NAMALWA (cell line): ENCODE measurements around the gene MAMSTR.
"Not testable (repeated sequence)": the region's sequence is repeated elsewhere in the genome, so short reads cannot be mapped to it uniquely, and the experiment has no call there.

ENCODE experiments used
- DNase-seq: peaks from one replicate; pipeline ENCODE4 v3.0.0-alpha.2; 2015; ENCODE audit warnings: low spot score

Gene MAMSTR

GRCh38 chr19:48687776-48688175, 31.7 kb downstream of the MAMSTR start:
- no peak for DNase-seq

- not testable (repeated sequence) for DNase-seq
Observed at GRCh38 chr19:48686637-48687036, 32.9 kb downstream of the MAMSTR start.

- DNase-seq, result no peak
Observed at GRCh38 chr19:48686088-48686487, 33.4 kb downstream of the MAMSTR start.

- DNase-seq, result no peak
Observed at GRCh38 chr19:48685583-48685982, 33.9 kb downstream of the MAMSTR start.

GRCh38 chr19:48683349-48683748, 36.2 kb downstream of the MAMSTR start:
- DNase-seq, result no peak

- DNase-seq, result peak; percentile 60
Observed at GRCh38 chr19:48681127-48681470, 38.4 kb downstream of the MAMSTR start.

- DNase-seq, result no peak
Observed at GRCh38 chr19:48680436-48681126, 38.9 kb downstream of the MAMSTR start.

- DNase-seq, result not testable (repeated sequence)
Observed at GRCh38 chr19:48680006-48680405, 39.5 kb downstream of the MAMSTR start.

GRCh38 chr19:48678201-48678600, 41.3 kb downstream of the MAMSTR start:
- DNase-seq, result no peak

- DNase-seq, result no peak
Observed at GRCh38 chr19:48676887-48677286, 42.6 kb downstream of the MAMSTR start.

GRCh38 chr19:48676487-48676886, 43.0 kb downstream of the MAMSTR start:
- no peak for DNase-seq

- DNase-seq, result peak; percentile 90
Observed at GRCh38 chr19:48674921-48675824, 44.4 kb downstream of the MAMSTR start.

GRCh38 chr19:48674216-48674809, 45.2 kb downstream of the MAMSTR start:
- no peak for DNase-seq

GRCh38 chr19:48673436-48674100, 46.0 kb downstream of the MAMSTR start:
- no peak for DNase-seq

GRCh38 chr19:48672994-48673393, 46.5 kb downstream of the MAMSTR start, which contains the start of gene NTN5:
TSS of gene NTN5 (minus strand) at chr19:48673017. CDS start at chr19:48670986, 2,031 bp downstream.
- no peak for DNase-seq

- DNase-seq, result no peak
Observed at GRCh38 chr19:48671446-48671995, 48.0 kb downstream of the MAMSTR start.

GRCh38 chr19:48670699-48671445, 48.7 kb downstream of the MAMSTR start:
- DNase-seq, result no peak

GRCh38 chr19:48669903-48670668, 49.4 kb downstream of the MAMSTR start:
- DNase-seq, result no peak

- DNase-seq, result no peak
Observed at GRCh38 chr19:48668761-48669160, 50.8 kb downstream of the MAMSTR start.

- no peak for DNase-seq
Observed at GRCh38 chr19:48668332-48668731, 51.2 kb downstream of the MAMSTR start.
